Left ventricle myocardium inferior (tissue), 1 donor: ENCODE data around the gene CLDN4. TPM values are rescaled to one million over a fixed set of nuclear protein-coding genes. Genes with fewer than 3 reads are reported as not detected.

ENCODE experiments used
- DNase-seq: peaks from one replicate; pipeline ENCODE4 v3.0.0-alpha.2; 2020
- H3K27ac ChIP-seq: fragments of 200-600 bp; replicated peaks from 2 replicates; pipeline ENCODE4 v1.8.0; 2021
- H3K27me3 ChIP-seq: fragments of 200-600 bp; 2 replicates; pipeline ENCODE4 v1.8.0; 2021; ENCODE audit warnings: low read depth
- H3K36me3 ChIP-seq: fragments of 200-600 bp; 2 replicates; pipeline ENCODE4 v1.8.0; 2021
- H3K4me1 ChIP-seq: fragments of 200-600 bp; 2 replicates; pipeline ENCODE4 v1.8.0; 2021
- H3K4me3 ChIP-seq: fragments of 200-600 bp; 2 replicates; pipeline ENCODE4 v1.8.0; 2021; ENCODE audit warnings: mild to moderate bottlenecking, moderate library complexity
- H3K9me3 ChIP-seq: fragments of 200-600 bp; replicated peaks from 2 replicates; pipeline ENCODE4 v1.8.0; 2021
- intact Hi-C: fragments of 100-400 bp; cut with micrococcal nuclease; formaldehyde crosslinking; loops from one replicate; pipeline ENCODE4 v1.11.0; 2022
- total RNA-seq: library from RNA; stranded (reverse); fragmentation: NEBNext Ultra II Directional; extraction: Animal tissue kit (Norgen Biotek cat#: 25700); gene quantifications from one replicate; pipeline ENCODE4 v1.2.1, GENCODE V29; 2021
- TF ChIP-seq, protein P1 (sequence below): fragments of 200-600 bp; IDR thresholded peaks from 2 replicates; pipeline ENCODE4 v1.8.0; 2021; ENCODE audit warnings: antibody characterized with exemption, mild to moderate bottlenecking, borderline replicate concordance
- donor health status: DM: no; HTN: yes; CAD: no; lungs with severe emphysema.

CLDN4 gene
- total RNA-seq, 1 donor from 2014 or later = 0.27 TPM

GRCh38 chr7:73799282-73800141 lies 31.3 kb upstream of the CLDN4 start:
- H3K9me3 ChIP-seq = peaks cover 3% of the 10 kb centered on the region
- no peaks in the 10 kb centered on the region for H3K36me3 ChIP-seq
- no peak overlapping the region for H3K4me3 ChIP-seq
- no peak overlapping the region for H3K27ac ChIP-seq
- H3K4me1 ChIP-seq = no peaks in the 10 kb centered on the region
- H3K27me3 ChIP-seq = peaks cover 22% of the 10 kb centered on the region
- no peak for DNase-seq
- intact Hi-C loops = no loop called here
- TF ChIP-seq, protein P1, sequence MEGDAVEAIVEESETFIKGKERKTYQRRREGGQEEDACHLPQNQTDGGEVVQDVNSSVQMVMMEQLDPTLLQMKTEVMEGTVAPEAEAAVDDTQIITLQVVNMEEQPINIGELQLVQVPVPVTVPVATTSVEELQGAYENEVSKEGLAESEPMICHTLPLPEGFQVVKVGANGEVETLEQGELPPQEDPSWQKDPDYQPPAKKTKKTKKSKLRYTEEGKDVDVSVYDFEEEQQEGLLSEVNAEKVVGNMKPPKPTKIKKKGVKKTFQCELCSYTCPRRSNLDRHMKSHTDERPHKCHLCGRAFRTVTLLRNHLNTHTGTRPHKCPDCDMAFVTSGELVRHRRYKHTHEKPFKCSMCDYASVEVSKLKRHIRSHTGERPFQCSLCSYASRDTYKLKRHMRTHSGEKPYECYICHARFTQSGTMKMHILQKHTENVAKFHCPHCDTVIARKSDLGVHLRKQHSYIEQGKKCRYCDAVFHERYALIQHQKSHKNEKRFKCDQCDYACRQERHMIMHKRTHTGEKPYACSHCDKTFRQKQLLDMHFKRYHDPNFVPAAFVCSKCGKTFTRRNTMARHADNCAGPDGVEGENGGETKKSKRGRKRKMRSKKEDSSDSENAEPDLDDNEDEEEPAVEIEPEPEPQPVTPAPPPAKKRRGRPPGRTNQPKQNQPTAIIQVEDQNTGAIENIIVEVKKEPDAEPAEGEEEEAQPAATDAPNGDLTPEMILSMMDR = no peak

- no peak for DNase-seq
- Histone ChIP-seq H3K9me3 (no peaks in the 10 kb centered on the region), H3K4me3 (no peak overlapping the region), H3K27me3 (peaks cover 7% of the 10 kb centered on the region), H3K36me3 (no peaks in the 10 kb centered on the region), H3K27ac (no peak overlapping the region), H3K4me1 (no peaks in the 10 kb centered on the region)
- intact Hi-C loops = no loop called here
- TF ChIP-seq, protein P1 = no peak
Measured at GRCh38 chr7:73801577-73801976, 29.2 kb upstream of the CLDN4 start.

GRCh38 chr7:73802459-73802858 lies 28.3 kb upstream of the CLDN4 start:
- Histone ChIP-seq H3K27me3 (peaks cover 7% of the 10 kb centered on the region), H3K9me3 (no peaks in the 10 kb centered on the region), H3K4me3 (no peak overlapping the region), H3K36me3 (no peaks in the 10 kb centered on the region), H3K4me1 (no peaks in the 10 kb centered on the region), H3K27ac (no peak overlapping the region)
- no peak for DNase-seq
- TF ChIP-seq, protein P1 = no peak
- intact Hi-C loops = no loop called here

DNA sequence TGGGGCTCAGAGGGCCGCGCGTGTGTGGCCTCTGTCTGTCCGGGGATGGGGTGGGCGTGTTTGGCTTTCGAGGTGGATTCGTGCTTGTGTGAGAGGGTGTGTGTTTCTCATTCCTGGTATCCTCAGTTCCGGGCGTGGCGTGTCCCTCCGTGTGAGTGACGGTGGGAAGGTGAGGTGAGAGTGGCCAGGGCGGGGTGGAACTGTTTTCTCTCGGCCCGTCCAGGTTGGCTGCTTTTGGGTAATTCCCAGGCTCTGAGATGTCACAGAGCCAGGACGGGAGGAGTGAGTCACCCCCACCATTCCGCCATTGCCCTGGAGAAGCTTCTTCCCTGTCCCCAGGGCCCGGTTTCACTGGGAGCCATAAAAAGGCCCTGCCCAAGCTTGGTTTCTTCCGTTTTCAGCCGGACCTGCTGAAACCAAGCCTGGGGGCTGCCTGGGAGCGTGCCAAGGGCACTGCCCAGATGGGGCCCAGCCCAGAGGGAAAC lies 21.3 kb upstream of the CLDN4 start:
- no peaks in the 10 kb centered on the region for H3K36me3 ChIP-seq
- no peak overlapping the region for H3K27ac ChIP-seq
- H3K4me3 ChIP-seq = no peak overlapping the region
- no peak for DNase-seq
- H3K4me1 ChIP-seq = no peaks in the 10 kb centered on the region
- TF ChIP-seq, protein P1 = no peak
- intact Hi-C loops = no loop called here
- H3K9me3 ChIP-seq = peaks cover 12% of the 10 kb centered on the region
- peaks cover 41% of the 10 kb centered on the region for H3K27me3 ChIP-seq

GRCh38 chr7:73810998-73811360 lies 19.8 kb upstream of the CLDN4 start:
- H3K36me3 ChIP-seq = no peaks in the 10 kb centered on the region
- no peak overlapping the region for H3K4me3 ChIP-seq
- H3K27ac ChIP-seq = no peak overlapping the region
- DNase-seq = no peak
- intact Hi-C loops = loop anchor here (5.0 kb wide), 1 partner anchor 41 kb away; no protein-coding TSS in a partner anchor
- H3K27me3 ChIP-seq = peaks cover 54% of the 10 kb centered on the region
- TF ChIP-seq, protein P1 = no peak
- H3K4me1 ChIP-seq = no peaks in the 10 kb centered on the region
- H3K9me3 ChIP-seq = peaks cover 12% of the 10 kb centered on the region
